GM13976 (cell line): Measurements from ENCODE around the gene KRTAP10-3.

ENCODE experiments used
- DNase-seq: peaks from one replicate; pipeline ENCODE4 v3.0.0; 2012; ENCODE audit warnings: low spot score
- CTCF ChIP-seq: IDR thresholded peaks from 2 replicates; pipeline ENCODE4 v1.5.1; 2012; ENCODE audit warnings: borderline replicate concordance, mild to moderate bottlenecking; ENCODE audit not compliant: insufficient read depth; ENCODE audit errors: extremely low read depth, missing control alignments, control extremely low read depth
- in situ Hi-C: fragments of 300-500 bp; cut with MboI; formaldehyde crosslinking; loops from one replicate; pipeline ENCODE4 v1.12.0; 2022; ENCODE audit warnings: low sequenced_read_pairs, mixed read lengths, inconsistent platforms; ENCODE audit not compliant: unreplicated experiment

The KRTAP10-3 gene

DNA sequence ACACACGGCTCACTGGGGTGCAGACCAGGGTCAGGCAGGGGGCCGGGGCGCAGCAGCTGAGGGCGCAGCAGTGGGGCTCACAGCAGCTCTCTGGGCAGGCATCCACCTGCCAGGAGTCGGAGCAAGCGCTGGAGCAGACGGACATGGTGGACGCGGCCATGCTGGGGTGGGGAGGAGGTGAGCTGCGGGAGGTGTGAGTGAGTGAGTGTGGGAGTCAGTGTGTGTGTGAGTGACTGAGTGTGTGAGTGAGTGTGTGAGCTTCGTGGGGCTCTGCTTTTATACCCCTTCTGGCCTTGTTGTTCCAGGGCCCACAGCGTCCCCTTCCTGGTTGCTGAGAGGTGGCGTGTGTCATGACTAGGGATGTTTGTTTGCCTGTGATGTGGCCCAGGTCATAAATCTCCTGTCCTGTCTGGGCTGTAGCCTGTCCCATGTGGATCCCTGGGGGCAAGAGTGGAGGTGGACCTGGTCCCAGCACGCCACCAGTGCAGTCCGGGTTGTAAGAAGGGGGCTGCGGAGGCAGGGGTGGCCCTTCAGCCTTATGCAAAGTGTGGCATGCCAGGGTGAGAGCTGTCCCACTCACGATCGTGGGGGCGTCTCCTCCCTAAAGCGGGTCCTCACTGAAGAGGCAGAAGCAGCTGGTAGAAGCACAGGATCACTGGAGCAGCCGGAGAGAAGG is 18.5 kb downstream of the KRTAP10-3 start, which contains the start of gene KRTAP10-1:
Gene KRTAP10-1, minus strand, starts transcription at position 205 of the 676 bp plus-strand sequence. Its CDS starts 45 bp downstream, at position 160.
- TF ChIP-seq CTCF: no peak
- in situ Hi-C loops: no loop called here
- no peak for DNase-seq

DNA sequence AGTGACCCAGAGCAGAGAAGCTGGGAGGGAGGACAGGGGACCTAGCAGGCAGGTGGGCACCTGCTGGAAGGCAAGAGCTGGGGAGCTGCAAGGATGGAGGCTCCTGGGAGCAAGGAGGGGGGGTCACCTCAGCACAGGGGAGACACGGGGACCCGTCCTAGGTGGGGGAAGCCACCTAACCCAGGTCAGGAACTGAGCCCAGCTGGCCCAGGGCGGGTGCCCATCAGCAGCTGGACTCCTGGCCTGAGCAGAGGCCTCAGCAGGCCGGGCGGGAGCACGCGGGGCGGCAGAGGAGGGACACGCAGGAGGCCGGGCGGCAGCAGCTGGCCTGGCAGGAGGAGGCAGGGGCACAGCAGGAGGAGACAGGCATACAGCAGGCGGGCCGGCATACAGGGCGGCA is 19.5 kb downstream of the KRTAP10-3 start:
- TF ChIP-seq CTCF: no peak
- in situ Hi-C loops: no loop called here
- no peak for DNase-seq

- in situ Hi-C loops: no loop called here
Measured at GRCh38 chr21:44537930-44538911, 20.4 kb downstream of the KRTAP10-3 start.

DNA sequence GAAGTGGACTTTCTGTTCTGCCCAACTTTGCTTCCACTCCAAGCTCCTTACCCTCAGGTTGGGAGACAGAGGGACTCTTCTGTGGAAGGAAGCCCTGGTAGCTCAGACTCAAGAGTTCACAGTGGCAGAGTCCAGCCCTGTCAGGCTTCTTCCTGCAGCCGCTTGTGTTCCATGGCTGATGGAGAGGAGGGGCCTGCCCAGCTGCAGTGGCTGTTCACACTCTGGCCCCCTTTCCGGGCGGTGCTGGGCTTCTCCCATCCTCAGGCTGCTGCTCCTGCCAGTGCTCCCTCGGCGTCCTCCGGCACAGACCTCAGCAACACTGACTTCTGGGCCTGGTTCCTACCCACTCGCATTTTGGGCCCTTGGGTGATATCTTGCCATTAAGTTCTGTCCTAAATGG is 22.6 kb downstream of the KRTAP10-3 start:
- no peak for TF ChIP-seq CTCF
- in situ Hi-C loops: no loop called here
- no peak for DNase-seq

More at GRCh38 chr21:44537930-44538911, 20.4 kb downstream of the KRTAP10-3 start:
- TF ChIP-seq CTCF: no peak
- no peak for DNase-seq

DNA sequence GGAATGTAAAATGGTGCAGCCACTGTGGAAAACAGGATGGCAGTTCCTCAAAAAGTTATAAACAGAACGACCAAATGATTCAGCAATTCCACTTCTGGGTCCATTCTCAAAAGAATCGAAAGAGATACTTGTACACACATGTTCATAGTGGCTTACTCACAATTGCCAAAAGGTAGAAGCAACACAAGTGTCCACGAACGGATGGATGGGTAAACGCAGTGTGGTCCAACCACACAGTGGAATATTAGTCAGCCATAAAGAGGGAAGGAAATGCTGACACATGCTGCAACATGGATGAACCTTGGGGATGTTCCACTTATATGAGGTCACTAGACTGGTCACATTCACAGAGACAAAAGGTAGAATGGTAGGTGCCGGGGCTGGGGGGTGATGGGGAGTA is 23.9 kb downstream of the KRTAP10-3 start:
- TF ChIP-seq CTCF: no peak
- no peak for DNase-seq
- in situ Hi-C loops: no loop called here

GRCh38 chr21:44533891-44534627 is 24.5 kb downstream of the KRTAP10-3 start:
- no peak for DNase-seq
- in situ Hi-C loops: no loop called here
- TF ChIP-seq CTCF: no peak
